HG02885 (cell line): ENCODE measurements around the gene NCBP3.
"Not testable (repeated sequence)": the region's sequence is repeated elsewhere in the genome, so short reads cannot be mapped to it uniquely, and the experiment has no call there.

ENCODE experiments used
- ATAC-seq: cut with Tn5 transposase; IDR thresholded peaks from one replicate; pipeline ENCODE4 v1.9.1; 2021; ENCODE audit warnings: mild to moderate bottlenecking; ENCODE audit not compliant: unreplicated experiment, poor library complexity

The NCBP3 gene

DNA sequence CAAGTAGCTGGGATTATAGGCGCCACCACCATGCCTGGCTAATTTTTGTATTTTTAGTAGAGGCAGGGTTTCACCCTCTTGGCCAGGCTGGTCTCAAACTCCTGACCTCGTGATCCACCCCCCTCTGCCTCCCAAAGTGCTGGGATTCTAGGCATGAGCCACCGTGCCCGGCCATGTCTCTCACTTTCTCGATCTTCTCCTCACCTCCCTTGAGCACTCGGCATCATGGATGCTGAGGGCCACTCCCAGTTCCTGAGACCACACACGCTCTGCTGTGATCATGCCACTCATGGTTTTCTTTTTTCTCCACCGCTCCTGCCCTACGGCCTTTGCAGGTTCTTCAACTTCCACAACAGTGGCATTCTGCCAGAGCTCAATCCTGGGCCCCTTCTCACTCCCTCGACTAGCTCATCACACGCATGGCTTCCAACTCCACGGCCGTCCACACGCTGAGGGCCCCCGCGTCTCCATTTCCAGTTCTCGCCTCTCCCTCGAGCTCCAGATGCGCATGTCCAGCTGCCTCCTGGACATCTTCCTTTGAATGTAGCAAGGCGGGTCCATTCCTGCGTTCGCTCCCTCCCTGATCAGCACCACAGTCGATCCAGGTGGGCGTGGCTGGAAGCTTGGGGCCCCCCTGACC, 5.5 kb upstream of the NCBP3 start:
- ATAC-seq, result no peak

DNA sequence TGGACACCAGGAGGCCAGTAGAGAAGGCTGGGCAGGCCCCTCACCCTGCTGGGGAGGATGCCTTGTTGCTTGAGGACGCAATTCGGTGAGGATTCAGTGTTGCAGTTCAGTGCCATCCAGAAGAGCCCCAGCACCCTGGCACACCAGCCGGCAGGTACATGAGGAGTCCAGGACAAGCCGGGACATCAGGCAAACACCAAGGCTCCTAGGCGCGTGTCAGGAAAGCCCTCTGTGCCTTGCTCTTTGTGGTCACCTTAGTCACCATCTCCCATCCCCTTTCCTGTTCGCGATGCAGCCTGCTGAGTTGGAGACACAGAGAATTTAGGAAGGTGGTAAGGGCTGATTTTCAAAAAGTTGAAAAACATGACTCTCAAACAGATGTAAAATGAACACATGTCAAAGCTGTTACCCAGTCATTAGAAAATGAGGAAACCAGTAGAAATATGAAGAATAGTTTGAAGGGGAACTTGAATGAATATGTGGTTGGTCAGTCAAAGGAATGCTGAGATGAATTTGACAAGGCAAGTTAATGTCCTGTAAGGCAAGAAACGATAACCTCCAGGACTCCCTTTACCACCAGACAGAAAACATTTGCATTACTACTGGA, 2.3 kb upstream of the NCBP3 start:
- ATAC-seq, result no peak

DNA sequence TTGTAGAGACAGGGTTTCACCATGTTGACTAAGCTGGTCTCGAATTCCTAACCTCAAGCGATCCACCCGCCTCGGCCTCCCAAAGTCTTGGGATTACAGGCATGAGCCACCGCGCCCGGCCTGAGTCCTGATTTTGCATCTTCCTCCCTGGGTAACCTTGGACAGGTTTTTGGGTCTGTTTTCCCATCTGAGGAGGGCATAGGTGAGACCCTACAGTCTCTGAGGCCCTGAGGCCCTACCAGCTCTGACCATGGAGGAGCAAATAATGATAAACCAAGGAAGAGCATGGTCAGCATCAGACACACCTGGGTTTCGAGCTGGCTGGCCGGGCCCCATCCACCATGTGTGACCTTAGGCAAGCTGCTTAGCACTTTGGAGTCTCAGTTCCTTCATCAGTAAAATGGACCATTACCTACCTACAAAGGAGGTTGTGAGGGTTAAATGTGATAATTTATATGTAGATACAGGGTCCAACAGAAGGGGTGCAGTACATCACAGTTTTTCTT, 1.2 kb upstream of the NCBP3 start:
- ATAC-seq, result no peak

DNA sequence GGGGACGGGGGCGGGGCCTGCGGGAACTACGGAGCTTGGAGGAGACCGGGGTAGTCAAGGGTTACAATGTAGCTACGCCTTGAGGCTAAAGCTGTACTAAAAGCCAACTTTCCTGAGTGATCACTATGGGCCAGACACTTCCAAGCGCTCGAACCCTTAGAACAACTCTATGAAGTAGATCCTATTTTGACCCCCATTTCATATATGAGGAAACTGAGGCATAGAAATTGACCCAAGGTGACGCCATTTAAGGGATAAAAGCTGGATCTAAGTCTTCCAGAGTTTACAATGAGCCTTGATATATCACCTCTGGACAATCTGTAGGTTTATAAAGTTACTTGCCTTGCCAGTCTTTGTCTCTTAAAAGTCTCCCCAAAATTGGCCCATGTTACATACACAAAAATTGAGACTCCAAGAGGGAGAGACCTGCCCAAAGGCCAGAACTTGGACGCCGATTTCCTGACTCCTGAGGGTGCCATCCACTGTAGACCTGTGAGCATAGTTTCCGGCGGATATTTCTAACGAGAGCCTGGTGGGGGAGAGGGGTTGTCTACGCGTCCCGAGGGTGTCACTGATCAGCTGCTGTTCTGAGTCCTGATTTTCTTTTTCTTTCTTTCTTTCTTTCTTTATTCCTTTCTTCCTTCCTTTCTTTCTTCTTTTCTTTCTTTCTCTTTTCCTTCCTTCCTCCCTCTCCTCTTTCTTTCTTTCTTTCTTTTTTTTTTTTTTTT, 555 bp upstream of the NCBP3 start:
- ATAC-seq, result no peak

DNA sequence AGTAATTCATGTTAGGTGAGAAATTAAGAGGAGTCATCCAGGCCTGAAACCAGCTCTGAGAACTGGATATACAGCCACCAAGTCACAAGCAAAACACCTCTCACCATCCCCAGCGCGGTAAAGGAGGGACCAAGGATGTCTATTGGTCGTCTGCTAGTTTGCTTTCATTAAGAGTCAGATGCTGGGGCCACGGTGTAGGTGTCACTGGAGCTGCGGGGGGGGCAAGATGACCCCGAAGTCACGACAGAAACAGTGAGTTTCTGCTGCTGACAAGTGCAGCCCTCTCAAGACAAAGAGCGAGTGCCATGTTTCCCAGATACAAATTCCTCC, 790 bp downstream of the NCBP3 start:
- ATAC-seq, result peak; percentile 20

DNA sequence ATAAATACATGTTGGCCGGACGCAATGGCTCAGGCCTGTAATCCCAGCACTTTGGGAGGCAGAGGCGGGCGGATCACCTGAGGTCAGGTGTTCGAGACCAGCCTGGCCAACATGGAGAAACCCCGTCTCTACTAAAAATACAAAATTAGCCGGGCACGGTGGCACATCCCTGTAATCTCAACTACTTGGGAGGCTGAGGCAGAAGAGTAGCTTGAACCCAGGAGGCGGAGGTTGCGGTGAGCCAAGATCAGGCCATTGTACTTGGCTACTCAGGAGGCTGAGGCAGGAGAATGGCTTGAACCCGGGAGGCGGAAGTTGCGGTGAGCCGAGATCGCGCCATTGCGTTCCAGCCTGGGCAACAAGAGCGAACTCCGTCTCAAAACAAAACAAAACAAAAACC, 1.5 kb downstream of the NCBP3 start:
- ATAC-seq, result not testable (repeated sequence)

DNA sequence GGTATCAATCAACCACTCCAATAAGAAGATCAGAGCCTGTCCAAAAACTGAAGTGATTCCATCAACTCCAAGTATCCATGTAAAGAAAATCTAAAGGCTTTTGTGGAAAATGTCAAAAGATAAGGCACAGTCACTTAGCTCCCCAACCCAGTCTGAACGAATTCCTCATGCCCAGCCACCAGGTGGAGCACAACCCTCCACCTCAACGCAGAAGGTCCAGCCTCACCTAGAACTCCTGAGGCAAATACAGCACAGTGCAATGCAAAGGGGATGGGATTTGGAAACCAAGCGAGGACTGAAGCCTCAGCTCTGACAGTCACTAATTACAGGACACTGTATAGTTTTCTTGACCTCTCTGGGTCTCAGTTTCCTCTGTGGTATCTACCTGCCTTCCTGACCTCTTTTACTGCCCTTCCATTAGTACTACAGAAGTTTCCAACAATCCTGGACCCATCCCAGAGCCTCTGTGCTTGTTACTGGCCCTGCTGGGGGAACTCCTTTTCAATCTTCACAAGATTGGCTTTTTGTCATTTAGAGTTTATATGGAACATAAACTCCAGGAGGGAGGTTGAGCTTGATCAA, 2.0 kb downstream of the NCBP3 start:
- ATAC-seq, result no peak

DNA sequence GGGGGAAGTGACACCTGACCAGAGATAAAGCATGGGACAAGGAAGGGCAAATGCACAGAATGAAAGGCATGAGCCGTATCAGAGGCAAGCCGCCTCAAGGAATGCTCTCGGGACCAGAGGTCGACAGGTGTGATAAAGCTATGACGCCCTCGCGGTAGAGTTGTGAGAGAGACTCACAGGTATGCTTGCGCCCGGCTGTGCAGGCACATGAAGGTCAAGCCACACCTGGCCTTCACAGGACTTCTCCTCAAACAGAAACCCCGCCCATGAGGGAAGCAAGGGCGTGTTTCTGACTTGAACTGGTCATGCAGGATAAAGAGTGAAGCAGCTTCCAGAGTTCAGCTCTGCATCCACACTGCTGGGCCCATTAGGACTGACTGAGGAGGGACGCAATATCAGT, 7.8 kb downstream of the NCBP3 start:
- ATAC-seq, result no peak

DNA sequence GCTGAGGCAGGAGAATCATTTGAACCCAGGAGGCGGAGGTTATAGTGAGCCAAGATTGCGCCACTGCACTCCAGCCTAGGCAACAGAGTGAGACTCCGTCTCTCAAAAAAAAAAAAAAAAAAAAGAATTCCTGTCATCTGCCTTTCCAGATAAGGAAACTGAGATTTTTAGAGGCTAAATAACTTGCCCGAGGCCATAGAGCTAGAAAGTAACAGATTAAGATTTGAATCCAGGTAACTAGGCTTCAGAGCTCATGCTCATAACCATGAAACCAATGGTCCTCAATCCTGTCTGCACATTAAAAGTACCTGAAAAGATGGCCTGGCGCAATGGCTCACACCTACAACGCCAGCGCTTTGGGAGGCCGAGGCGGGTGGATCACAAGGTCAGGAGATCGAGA, 9.5 kb downstream of the NCBP3 start:
- ATAC-seq, result no peak

DNA sequence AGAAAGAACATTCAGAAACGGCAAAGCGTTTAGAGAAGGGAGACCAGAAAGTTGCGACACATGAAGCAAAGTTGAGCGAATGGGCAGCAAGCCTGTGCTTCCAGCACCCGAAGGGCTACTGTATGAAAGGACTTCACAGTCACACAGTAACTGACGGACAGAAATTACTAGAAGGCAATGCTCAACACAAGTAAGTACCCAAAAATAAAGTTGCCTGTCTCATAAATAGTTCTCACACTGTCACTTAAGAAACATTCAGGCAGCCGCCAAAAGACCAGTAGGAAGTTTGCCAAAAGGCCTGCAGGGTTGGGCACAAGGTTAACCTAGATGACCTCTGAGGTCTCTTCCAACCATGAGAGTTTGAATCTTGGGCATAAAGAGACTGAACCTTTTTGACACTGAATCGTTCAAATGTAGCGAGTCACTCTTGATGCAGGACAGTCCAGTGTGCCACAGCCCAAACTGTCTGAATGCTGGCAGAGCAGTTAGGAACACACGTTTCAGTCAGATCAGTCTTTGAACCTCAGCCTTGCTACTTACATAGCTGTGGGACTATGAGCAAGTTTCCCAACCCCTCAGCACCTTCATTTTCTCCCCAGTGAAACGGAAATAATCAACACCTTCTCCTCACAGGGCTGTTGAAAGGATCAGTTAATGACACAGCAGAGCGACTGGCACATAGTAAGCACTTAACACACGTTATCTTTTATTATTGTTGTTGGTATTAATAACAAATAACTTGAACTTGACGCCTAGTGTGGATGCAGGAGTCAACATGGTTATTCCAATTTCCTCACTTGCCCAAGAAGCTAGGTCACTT, 10.4 kb downstream of the NCBP3 start:
- no peak for ATAC-seq

DNA sequence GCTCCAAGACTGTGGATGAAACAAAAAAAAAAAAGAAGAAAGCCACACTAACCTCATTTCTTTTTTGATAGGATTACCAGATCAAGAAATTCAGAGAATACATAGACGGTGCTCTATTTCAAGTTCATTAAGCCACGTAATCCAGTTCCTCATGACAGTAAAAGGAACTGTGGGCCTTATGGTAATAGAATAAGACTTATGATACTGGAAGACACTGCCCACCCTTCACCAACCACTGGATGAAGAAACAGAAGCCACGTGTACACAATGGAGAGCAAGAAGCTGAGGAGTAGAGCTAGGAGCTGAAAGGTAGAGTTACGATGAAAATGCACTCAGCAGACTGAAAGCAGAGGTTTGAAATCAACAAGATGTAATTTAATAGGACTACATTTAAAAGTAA, 11.2 kb downstream of the NCBP3 start:
- no peak for ATAC-seq

DNA sequence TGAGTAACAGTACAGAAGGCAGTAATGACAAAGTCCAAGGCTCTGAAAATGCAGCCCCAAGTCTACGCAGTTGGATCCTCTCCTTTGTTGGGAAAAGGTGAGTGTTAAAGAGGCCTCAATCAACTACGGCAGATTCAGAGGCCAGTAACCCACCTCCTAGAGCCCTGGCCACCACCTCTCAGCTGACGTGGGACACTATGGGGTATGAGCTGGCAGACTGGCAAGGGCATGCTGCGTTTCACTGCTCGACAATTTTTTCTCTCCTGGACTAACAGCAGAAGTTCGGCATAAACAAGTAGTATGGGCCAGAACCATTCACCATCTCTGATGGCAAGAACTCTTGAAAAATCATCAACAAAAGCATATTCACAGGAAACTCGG, 17.2 kb downstream of the NCBP3 start:
- ATAC-seq, result no peak

DNA sequence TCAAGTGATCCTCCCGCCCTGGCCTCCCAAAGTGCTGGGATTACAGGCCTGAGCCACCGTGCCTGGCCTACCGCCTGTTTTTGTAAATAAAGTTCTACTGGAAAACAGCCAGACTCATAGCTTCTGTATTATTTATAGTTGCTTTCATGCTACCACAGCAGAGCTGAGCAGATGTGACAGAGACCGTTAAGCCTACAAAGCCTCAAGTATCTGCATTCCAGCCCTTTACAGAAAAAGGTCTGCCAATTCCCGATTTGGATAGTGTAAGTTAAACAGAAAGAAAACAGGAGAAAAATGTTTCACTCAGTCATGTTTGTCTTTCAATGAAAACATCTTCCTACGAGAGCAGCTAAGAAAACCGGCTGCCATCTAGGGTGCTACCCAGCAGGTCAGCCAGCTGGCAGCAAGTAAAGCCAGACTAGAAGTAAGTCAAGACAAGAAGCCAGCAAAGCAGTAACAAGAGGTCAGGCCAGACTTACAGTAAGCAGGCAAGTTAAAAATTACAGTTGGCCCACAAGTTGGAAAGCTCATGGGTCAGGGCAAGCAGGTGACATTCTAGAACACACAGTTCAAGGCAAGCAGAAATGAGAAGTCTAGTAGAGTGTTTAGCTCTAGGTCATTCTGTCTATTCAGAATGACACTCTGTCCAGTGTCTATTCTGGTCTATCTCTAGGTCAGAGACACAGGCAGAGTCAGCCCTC, 17.7 kb downstream of the NCBP3 start:
- ATAC-seq, result no peak

DNA sequence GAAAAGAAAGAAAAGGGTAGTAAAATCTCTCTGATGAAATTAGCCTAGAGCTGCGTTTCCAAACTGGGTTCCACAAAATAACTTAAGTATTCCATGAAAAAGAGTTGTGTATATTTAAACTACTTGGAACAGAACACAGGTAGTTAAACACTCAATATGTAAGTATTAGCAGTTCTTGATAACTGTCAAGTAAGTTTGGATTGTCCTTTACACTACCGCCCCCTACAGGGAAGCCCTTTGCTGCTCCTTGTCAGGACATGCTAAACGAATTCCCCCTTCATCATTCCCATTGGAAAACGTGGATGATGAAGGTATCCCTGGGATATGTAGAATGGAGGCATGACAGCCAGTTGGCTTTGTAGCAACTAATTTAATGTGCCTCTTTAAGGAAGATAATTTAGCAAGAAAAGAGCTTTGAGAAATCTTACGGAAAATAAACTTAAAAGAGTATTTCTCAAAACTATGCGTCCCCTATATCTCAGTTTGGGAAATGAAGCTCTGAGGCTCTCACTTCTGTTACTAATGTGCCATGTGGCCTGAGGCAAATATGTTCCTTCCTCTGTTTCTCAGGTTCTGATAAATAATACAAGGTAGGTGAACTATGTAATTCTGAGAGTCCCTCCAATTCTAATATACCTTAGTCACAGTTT, 18.8 kb downstream of the NCBP3 start:
- no peak for ATAC-seq

DNA sequence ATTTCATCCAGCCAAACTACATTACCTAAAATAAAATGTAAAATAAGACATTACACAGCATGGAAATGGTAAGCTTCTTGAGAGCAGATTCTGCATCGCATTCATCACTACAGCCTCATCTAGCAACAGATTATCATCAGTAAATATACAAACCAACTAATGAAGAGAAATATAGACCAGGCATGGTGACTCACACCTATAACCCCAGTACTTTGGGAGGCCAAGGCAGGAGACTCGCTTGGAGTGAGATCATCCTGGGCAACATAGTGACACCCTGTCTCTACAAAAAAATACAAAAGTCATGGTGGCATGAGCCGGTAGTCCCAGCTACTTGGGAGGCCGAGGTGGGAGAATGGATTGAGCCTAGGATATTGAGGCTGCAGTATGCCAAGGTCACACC, 19.9 kb downstream of the NCBP3 start:
- no peak for ATAC-seq

DNA sequence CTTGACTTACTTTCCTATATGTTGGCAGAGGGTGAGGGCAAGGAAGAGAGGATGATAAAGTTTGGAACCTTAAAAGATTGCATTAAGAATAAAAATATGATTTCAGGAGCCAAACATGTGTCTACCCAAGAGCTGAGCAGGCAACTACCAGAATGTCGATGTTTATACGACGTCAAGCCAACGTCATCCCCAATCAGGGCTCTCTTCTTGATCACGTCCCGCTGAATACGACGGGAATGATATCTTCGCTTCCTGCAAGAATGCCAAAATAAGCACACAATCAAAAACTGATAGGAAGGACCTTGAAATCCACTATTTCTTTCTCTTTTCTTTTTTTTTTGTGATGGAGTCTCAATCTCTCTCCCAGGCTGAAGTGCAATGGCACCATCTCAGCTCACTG, 24.9 kb downstream of the NCBP3 start:
- no peak for ATAC-seq

DNA sequence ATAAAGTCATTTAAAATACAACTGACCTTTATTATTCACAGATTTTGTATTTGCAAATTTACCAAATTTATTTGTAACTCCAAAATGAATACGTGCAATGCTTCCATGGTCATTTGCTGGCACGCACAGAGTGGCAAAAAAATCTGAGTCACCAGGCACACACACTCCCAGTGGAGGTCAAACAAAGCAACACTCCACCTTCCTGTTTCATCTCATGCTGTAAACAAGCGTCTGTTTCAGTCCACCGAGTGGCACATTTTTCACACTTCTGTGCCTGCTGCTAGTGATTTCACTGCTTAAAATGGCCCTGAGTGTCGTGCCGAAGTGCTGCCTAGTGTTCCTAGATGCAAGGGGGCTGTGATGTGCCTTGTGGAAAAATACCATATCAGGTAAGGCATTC, 27.3 kb downstream of the NCBP3 start:
- no peak for ATAC-seq

DNA sequence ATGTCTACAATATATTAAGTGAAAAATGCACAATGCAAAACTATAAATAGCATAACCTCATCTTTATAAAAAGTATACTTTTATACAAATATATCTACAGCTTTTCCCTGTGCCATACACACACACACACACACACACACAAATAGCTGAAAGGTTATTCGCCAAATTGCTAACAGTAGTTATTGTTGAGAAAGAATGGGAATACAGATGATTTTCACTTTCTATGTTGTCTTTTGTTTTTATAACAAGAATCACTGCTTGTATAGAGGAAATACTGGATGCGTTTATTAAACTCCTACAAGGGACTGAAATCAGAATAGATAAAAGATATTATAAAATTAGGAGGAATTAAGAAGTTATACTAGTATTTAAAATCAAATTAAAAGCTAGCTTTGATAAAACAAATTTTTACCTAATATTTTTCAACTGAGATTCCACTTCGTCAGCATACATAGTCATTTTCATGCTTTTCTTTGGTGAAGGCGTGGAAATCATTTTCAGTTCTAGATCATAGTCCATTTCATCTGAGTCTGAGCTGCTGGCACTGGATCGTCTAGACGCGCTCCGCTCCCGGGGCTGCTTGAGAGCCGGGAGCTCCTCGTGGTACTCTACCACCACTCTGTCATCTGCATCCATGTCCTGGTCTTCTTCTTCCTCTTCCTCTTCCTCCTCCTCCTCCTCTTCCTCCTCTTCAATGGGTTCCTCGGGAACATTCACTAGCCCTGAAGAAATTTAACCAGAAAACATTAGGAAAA, 28.0 kb downstream of the NCBP3 start:
- no peak for ATAC-seq

DNA sequence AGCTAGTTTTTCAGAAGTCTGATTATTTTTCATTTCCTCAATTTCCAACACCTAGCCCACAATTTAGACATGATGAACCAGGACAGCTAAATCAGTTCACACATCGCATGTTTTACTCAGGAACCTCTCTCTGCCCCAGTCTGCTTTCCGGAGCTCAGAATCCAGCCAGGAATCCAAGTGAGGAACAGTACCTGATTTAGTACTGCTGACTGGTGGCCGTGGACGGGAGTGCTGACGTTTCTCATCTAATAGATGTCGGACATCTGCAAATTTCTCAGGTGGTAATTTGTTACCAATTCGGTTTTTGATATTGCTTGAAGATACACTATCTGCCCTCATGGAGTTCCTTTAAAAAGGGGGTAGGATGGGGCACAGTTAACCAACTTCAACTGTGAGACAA, 30.1 kb downstream of the NCBP3 start:
- ATAC-seq, result no peak
